Measurements from ENCODE around the gene ASCL3.
"Not testable (repeated sequence)": the region's sequence is repeated elsewhere in the genome, so short reads cannot be mapped to it uniquely, and the experiment has no call there.

ASCL3 gene

DNA sequence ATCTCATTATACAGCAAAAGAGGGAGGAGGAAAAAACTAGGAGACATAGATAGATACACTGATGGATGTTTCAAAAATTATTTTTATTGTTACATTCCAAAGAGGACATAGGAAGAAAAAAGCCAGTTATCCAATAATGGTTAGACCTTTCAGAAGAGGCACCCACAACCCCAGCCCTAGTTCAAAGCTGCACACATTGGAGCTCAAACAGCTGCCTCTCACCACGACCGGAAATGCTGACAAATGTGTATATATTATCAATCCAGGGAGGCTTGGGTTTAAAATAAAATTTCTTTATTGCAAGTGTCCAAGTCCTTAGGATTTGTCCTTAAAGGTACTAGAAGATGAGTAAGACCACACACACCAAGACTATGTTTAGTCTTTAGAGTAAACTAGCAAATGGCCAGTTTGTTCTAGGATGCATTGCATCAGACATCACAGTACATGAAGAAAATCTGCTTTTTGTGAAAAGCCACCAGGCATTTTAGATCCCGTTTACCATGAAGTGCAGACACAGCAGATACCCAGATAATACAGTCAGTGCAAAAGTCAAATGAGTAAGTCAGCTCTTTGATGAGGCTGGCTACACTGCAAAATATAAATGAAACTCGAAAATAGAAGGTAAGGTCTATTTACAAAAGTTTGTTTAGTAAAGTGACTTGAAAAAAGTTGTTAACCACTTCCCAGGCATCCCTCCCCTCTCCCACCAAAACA is 4.6 kb upstream of the ASCL3 start:
- no peak for DNase-seq

DNA sequence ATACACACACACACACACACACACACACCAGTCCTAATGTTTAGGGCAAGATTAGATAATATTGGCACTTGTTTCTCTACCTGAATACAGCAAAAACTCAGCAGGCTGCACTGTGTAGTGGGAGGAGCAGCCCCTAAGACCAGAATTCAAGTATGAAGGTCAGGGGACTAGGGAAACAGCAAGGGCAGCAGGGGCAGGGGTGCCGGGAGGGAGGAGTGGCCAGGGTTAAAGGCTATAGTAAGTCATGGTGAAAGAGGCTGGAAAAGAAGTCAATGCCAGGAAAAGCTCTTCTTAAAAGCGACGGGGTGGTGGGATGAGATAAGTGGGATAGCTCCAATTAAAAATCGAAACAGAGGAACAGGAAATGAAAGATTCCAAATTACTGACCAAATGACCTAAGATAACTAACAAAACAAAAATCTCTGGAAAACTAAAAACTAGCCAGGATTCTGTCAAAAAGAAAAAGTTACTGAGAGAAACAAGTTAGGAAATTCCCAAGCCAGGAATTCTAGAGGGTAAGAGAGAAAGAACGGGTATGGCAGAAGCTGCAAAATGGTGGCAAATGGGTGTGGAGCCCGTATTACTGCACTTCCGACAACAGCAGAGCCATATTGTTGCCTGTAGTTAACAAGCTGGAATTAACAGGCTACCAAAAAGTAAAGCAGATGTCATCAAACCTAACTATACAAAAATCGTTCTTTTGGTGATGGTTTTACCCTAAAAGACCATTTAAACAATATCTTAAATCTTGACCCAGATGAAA is 1.3 kb downstream of the ASCL3 start:
- DNase-seq = no peak

DNA sequence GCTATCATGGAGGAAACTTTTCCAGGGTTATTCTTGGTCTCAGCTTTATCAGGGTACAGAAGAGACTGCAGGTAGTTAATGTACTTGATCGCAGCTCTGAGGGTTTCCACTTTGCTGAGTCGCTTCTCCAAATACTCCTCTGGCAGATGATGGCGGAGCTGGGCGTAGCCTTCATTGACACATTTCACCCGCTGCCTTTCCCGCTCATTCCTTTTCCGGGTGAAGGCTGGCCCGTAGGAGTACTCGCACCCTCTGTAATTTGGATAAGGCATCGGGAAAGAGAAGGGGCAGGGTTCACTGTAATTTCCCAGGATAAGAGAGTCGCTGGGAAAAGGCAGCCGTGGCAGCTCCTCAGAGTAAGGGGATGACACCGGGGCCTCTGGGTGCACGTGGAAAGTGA is 5.2 kb downstream of the ASCL3 start:
- DNase-seq = no peak

DNA sequence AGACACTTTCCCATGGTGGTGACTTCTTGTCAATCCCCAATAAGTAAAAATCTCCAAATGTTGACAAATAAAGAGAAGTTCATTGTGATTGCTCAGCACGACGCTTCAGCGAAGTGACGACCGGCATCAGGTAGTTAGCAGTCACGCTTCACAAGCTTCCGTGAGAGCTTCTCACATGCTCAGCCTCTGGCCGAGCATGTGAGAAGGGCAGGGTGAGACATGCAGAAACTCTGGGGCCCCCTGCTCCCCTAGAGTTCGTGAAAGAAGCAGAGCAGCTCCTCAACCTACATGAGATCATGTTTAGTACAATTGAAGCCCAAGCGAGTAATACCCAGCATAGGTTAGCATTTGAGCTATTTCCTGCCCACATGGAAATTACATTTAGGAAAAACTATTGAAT is 5.7 kb downstream of the ASCL3 start:
- DNase-seq = no peak

DNA sequence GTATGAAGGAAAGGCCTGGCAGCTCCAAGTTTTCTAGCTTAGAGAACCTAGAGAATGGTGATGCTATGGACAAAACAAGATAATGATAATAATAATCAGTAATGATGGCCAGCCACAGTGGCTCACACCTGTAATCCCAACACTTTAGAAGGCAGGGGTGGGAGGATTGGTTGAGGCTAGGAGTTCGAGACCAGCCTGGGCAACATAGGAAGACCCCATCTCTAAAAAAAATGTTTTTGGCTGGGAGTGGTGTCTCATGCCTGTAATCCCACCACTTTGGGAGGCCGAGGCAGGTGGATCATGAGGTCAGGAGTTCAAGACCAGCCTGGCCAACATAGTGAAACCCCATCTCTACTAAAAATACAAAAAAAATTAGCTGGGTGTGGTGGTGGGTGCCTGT is 7.0 kb downstream of the ASCL3 start:
- DNase-seq = not testable (repeated sequence)

DNA sequence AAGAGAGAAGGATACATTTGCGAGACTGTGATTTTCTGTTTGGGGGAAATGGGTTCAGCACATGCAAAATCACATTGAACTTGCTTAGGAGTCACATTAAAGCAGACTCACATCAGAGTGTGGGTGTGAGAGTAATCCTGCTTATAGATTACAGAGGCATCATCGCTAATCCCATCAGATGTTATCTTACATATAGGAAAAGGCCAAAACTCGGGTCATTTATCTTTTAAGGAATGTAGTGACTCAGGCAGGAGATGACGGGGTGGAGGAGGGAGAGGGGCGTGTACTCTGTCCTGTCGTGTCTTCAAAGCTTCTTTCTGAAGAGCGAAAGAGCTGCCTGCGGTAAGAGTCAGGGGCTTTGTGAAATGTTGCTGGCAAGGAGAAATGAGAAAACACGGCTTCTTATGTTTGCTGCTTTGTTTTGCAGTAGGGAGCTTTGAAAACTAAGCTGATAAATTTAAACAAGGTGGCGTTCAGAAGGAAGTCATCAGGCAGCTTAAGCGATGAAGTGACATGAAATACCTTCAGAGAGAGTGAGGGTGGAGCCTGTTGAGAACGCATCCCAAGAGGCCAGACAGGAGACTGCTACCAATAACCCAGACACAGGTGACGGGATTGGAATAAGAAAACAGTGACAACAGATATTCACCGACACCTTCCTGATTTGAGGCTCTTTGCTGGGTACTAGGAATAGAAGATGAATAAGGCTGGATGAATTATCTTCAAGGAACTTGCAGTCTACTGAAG is 7.9 kb downstream of the ASCL3 start:
- peak; percentile 52 for DNase-seq

DNA sequence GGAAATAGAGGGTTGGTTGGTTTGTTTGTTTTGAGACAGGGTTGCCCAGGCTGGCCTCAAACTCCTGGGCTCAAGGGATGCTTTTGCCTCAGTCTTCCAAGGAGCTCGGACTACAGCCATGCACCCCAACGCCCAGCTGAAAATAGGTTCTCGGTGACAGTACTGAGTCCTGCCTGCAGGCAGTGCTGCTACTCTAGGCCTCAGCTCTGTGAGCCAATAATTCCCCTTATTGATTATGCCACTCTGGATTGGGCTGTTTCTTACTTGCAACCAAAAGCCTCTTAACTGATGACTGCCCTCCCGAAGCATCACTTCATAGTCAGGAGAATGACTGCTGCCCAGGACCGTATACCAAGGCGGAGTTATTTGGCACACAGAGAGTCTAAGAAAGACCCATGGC is 8.9 kb downstream of the ASCL3 start:
- no peak for DNase-seq

DNA sequence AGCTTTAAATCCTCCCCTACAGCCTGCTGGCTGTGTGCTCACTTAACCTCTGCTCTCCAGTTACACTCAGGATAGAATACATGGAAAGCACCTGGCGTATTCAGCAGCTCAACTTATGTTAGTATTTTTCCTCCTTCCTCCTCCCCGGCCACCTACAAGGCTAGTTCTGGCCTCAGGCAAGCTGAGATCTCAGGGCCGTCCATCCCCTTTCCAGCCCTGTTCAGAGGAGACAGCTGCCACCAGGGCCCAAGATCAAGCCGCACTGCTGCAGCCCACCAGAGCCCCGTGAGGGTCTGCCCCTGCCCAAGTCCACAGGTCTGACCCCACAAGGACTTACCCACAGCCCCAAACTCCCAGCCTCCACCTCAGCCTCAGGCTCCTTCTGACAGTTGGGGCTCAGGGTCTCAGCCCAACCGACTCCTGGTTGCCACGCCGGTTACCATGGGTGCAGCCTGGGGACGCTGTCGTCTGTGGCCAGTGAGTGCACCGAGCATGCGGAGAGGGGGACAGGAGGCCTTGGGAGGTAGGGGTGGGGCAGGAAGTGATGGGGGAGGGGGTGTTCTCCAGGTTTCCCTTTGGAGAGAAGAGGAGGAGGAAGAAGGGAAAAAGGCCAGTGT is 10.1 kb downstream of the ASCL3 start, which contains the start of gene C11orf16:
TSS of gene C11orf16 (minus strand) at position 384 of the 617 bp plus-strand sequence. CDS start 639 bp downstream, outside the sequence.
- DNase-seq = no peak

DNA sequence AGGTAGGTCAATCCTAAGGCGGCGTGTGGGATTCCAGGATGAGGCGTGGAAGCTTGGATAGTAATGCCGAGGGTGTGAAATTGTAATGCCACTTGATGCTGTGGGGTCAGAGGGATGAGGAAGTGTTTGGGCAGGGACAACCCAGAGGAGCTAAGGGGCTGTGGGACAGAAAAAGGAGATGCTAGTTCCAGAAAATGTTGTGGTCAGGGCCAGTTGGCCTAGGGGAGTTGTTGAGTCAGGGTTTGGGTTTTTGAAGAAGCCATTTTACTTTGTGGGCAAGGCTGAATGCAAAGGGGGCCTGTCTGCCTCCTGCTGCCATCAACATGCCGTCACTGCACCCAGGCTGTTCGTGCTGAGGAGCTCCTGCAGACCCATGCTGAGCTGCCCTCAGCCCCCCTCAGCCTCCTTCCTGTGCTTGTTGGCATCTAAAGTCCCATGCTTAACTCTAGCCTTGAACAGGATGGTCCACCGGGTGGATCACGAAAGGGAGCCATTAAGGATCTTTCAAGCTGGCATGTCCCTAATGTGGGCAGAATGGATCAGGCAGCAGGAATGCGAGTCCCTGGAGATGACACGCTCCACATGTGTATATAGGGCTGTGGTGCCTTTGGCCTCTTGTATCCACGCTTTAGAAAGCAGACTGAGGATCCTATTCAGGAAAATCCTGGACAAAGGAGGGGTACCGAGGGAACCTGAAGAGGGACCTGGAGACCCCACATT is 12.2 kb downstream of the ASCL3 start:
- no peak for DNase-seq

DNA sequence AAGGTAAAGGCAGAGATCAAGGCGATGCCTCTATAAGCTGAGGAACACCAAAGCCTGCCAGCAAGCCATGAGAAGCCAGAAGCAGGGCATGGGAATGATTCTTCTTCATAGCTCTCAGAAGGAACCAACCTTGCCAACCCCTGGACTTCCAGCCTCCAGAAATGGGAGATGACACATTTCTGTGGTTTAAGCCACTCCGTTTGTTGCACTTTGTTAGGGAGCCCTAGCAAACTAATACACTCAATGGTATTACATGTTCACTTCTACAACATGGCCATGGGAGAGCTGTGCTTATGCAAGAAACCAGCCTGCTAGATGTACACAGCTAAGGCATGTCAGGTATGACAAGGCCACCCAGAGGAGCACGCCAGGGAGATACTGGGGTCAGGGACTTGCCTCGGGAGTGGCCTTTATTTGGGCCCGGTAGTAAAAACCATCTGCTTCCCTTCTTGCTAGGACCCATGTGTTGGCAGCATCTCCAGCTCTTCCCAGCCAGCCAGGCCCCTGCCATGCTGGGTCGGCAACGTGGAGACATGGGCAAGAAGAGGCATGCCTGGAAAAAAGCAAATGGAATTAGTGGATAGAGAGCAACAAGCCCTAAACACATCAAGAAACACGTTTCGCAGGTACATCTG is 13.7 kb downstream of the ASCL3 start:
- DNase-seq = no peak

DNA sequence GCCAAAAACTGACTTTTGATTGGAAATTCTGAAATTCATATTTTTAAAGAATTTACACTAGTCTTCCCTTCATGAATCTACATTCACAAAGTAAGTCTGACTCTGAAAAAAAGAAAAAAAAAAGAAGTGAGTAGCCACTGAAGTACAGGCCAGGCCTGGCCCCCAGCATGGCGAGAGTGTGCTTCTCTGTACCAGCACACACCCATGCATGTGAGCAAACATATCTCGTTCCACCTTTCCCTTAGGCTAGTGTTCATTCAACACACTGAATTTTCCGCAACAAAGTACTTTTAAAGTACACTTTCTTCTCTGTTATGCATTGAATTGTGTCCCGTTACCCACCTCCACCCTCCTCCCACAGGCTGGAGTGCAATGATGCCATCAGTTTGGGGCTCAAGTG is 14.6 kb downstream of the ASCL3 start:
- no peak for DNase-seq

DNA sequence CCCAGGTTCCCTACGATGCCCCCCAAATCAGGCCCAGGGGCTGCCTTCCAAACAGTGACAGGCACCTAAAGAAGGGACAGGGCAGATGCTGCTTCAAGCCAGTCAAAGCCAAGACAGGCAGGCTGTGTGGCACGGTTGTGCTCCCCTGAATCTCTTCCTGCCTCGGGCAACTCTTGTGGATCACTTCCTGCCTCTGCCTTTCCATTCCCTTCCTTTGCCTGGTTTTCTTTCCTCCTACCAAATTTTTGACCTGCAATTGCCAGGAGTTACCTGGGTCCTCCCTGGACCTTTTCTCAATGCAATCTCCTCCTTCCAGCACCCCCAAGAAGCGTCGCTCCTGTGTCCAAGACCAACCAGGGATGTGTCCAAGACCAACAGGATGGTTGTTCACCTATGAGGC is 15.6 kb downstream of the ASCL3 start:
- DNase-seq = no peak

DNA sequence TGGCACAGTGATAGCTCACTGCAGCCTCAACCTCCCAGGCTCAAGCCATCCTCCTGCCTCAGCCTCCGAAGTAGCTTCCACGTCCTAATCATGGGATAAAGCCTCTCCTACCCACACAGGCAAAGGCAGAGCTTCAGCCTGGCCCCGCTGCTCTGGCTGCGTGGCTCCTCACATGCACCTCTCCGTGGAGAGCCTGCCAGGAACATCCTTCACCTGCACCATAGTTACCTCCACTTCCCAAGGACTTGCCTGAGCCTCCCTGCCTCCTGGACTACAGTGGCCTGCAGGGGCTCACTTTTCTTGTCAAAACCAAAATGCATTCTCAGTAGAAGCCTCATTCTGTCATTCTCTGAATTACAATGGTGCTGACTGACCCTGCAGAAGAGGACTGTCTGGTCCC is 16.6 kb downstream of the ASCL3 start:
- no peak for DNase-seq

DNA sequence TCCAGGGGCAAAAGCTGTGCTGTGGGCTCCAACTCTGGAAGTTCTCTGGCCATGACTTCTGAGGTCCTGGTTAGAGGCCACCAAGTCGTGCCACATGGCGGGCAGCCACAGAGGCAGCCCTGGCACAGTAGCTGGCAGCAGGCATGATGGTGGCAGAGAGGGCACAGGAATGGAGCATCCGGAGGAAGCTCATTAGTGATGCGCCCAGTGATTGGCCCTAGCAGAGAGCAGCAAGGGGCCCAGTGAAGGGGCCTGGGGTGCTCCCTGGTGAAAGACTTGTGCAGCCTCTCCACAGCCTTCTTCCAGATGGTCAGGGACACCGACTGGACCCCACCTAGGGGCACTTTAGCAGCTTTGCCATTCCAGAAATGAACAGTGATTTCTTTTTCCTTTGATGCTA is 17.1 kb downstream of the ASCL3 start:
- DNase-seq = no peak

DNA sequence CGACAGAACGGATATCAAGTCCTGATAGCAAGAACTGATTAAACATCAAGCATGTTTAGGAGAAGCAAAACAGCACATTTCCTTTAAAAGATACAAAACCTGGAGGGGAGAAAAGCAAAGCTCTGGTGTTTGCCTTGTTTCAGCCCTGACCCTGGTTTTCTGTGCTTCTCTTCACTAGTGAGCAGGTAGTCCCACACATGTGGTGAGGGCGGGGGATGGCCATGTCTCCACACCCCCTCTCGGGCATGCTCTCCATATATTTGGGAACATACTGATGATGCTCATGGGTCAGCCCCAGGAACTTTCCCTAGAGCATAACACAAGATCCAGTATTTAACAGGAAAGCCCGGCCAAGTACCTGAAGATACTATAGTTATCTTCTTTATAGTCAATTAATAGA is 20.1 kb downstream of the ASCL3 start:
- DNase-seq = no peak

DNA sequence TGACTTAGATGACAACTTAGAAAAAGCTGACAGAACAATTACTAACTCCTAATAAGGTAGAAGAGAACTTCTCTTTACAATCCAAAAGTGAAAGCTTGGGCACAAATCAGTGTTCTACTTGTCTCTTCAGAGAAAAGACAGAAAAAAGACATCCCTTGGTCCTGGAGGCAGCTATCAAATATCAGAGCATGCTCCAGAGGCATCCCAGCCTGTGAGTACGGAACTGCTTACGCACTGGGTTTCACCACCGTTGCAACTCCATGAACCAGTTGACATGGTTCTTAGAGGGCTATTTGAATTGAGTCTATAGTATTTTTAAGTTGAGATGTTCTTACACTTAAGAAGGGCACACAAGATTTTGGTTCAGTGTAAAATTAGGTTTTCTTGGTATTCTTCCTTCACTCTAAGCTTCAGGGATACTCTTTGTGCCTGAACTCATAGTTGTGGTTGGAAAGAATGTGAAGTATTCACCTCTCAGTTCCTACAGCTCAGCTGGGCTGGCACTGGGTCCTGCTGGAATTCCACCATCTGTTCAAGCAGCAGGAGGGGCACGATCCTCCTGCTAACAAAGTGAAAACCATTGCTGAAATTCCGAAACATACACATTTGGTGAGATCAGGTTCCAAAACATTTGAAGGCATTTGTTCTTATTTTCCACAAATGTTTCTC is 25.5 kb downstream of the ASCL3 start:
- DNase-seq = peak; percentile 75

DNA sequence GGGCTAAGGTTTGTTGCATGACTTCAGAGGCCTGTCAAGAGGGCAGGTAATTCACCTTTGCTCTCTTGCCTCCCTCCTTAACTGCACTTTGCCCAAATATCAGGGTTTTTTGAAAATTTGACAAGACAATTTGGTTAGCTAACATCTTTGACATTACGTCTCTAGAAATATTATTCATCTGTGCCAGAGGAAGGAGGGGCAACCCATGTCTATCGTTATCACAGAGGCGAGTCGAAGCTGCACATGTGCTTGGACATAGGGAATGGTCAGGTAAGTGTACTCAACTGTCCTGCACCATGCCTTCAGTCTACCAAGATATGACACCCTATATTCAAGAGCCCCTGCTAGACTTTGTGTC is 28.2 kb downstream of the ASCL3 start:
- DNase-seq = no peak

DNA sequence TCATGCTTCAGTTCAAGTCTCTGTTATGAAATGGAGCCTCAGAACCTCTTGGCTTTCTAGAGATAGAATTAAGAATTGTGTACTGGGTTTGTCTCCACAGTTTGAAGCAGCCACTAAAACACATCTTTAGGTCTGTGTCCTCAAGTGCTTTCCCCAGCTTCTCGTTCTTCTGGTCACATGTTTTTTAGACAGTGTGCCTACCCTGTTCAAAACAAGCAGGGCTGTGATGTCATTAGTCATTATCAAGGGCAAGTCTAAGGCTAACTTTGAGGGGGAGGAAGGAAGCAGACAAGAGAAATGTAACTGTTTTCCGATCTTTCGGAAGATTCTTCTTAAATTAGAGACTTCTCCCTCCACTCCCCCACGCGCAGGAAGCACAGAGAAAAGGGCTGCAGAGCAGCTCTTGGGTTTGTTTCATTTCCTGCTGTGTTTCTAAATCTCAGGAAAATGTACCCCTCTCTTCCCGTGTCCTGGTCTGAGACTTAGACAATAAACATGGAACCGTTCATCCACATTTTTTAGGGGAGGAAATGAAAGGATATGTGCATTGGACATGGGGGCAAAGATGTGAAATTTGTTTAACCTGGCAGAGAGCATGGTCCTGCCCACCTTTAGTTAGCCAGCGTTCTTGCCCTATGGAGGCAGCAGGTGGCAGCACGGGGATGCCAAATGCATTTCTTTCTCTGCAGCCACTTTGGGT is 28.7 kb downstream of the ASCL3 start:
- peak; percentile 74 for DNase-seq

DNA sequence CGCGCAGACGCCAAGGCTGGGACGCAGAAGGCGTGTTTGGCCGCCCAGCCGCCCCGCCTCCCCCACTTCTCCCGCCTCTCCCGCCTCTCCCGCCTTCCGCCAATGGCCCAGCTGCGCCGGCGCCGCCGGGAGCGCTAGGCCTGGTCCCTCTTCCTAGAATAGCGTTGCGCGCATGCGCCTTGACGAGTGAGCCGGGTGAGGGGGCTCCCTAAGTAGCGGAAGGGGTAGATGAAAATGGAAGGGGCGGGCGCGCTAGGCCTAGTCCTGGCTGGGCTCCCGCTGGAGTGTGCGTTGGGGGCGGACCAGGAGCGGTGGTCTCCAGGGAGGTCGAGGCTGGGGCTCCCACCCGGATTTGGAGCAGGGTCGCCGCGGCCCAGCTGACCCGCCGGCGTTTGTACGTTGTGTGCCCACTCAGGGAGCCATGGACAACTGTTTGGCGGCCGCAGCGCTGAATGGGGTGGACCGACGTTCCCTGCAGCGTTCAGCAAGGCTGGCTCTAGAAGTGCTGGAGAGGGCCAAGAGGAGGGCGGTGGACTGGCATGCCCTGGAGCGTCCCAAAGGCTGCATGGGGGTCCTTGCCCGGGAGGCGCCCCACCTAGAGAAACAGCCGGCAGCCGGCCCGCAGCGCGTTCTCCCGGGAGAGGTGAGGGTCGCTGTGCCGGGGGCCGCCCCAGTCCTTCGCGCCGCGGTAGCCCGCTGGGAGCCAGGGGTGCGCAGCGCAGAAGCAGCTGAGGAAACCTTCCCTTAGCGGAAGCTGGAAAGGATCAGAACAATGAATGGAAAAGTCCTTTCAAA is 31.6 kb downstream of the ASCL3 start, which contains the start of gene AKIP1:
TSS of gene AKIP1 (plus strand) at position 161 of the 795 bp plus-strand sequence. CDS start at position 422, 261 bp downstream.
- DNase-seq = peak; percentile 99

DNA sequence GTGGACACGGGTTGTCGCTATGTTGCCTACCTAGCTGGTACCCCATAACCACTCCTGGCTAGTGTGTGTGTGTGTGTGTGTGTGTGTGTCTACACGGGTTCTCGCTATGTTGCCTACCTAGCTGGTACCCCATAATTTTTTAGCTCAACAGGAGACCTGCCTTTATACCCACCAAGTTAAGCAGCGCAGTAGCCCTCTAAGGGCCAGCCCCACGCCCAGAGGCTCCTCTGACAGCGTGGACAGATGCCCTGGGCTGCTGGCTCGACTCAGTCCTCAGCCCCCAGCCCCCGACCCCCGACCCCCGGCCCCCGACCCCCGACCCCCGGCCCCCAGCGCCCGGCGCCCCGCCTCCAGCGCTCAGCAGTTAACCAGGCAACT is 32.2 kb downstream of the ASCL3 start:
- DNase-seq = no peak

Data from eye (tissue), 1 donor.